ENCODE results near the gene LHPP.

The LHPP gene

DNA sequence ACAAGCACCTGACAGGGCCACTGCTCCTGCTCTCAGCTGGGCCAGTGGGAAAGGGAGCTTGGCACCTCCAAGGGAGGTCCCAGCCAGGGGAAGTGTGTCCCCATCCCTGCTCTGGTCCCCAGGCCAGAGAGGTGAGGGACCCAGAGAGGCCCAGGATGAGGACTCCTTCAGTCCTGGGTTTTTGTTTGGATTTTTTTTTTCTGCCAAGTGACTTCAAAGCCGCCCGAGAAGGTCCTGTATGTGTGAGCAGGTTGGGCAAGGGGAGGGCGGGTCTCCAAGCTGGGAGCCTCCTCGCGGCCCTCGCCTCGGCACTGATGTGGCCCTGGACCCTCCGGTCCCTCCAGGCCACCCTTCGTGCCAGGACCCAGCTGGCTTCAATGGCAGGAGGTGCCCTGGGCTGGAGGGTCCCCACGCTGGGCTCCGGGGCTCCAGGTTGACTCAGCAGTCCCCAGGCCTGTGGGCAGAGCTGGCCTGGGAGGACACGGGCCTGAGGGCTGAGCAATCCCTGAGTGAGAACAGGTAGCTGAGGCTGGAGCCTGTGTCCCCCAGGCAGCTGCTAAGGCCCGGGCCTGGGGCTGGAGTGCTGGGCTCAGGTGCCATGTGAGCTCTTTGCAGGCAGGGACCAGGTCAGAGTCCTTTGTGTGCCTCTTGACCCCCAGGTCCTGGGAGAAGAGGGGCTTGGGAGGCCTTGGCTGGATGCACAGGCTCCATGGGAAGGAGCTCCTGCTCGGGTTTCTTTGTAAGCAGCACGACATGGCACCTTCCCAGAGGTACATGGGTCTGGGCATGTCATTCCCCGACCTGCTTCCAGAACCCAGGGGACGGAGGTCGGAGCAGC, 142.0 kb downstream of the LHPP start:
- no peak for DNase-seq (ENCODE audit: low read depth)
- H3K4me3 ChIP-seq (ENCODE audit: control insufficient read depth, low read depth, low read length), result no peak overlapping the region
- TF ChIP-seq, protein P1, sequence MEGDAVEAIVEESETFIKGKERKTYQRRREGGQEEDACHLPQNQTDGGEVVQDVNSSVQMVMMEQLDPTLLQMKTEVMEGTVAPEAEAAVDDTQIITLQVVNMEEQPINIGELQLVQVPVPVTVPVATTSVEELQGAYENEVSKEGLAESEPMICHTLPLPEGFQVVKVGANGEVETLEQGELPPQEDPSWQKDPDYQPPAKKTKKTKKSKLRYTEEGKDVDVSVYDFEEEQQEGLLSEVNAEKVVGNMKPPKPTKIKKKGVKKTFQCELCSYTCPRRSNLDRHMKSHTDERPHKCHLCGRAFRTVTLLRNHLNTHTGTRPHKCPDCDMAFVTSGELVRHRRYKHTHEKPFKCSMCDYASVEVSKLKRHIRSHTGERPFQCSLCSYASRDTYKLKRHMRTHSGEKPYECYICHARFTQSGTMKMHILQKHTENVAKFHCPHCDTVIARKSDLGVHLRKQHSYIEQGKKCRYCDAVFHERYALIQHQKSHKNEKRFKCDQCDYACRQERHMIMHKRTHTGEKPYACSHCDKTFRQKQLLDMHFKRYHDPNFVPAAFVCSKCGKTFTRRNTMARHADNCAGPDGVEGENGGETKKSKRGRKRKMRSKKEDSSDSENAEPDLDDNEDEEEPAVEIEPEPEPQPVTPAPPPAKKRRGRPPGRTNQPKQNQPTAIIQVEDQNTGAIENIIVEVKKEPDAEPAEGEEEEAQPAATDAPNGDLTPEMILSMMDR (IDR thresholded peaks at IDR 0.05; ENCODE audit: control insufficient read depth, insufficient read depth, low read depth, low read length, missing control alignments), result no peak

- no peak for DNase-seq (ENCODE audit: low read depth)
- H3K4me3 ChIP-seq (ENCODE audit: control insufficient read depth, low read depth, low read length), result no peak overlapping the region
- TF ChIP-seq, protein P1 (IDR thresholded peaks at IDR 0.05; ENCODE audit: control insufficient read depth, insufficient read depth, low read depth, low read length, missing control alignments), result no peak
Measured at GRCh38 chr10:124604214-124605000, 142.8 kb downstream of the LHPP start.

GRCh38 chr10:124605001-124605370, 143.4 kb downstream of the LHPP start:
- H3K4me3 ChIP-seq (ENCODE audit: control insufficient read depth, low read depth, low read length), result no peak overlapping the region
- TF ChIP-seq, protein P1 (IDR thresholded peaks at IDR 0.05; ENCODE audit: control insufficient read depth, insufficient read depth, low read depth, low read length, missing control alignments), result no peak
- no peak for DNase-seq (ENCODE audit: low read depth)

DNA sequence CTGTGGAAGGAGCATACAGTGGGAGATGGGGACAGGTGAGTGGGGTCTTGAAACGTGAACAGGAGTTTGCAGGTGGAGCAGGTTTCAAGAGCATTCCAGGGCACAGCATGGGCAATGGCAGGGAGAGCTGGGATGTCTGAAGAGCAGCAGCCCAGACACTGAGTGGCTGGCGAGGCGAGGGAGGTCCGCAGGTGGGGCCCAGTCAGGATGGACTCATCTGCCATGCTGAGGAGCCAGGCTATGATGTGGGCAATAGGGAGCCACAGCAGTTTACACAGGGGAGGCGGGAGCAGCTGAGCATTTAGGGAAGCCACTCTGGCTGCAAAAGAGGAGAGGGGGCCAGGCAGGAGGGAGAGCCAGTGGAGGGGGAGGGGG, 143.8 kb downstream of the LHPP start:
- DNase-seq (ENCODE audit: low read depth), result no peak
- TF ChIP-seq, protein P1 (IDR thresholded peaks at IDR 0.05; ENCODE audit: control insufficient read depth, insufficient read depth, low read depth, low read length, missing control alignments), result no peak
- no peak overlapping the region for H3K4me3 ChIP-seq (ENCODE audit: control insufficient read depth, low read depth, low read length)

- H3K4me3 ChIP-seq (ENCODE audit: control insufficient read depth, low read depth, low read length), result no peak overlapping the region
- TF ChIP-seq, protein P1 (IDR thresholded peaks at IDR 0.05; ENCODE audit: control insufficient read depth, insufficient read depth, low read depth, low read length, missing control alignments), result no peak
- DNase-seq (ENCODE audit: low read depth), result no peak
Measured at GRCh38 chr10:124605856-124606812, 144.5 kb downstream of the LHPP start.

DNA sequence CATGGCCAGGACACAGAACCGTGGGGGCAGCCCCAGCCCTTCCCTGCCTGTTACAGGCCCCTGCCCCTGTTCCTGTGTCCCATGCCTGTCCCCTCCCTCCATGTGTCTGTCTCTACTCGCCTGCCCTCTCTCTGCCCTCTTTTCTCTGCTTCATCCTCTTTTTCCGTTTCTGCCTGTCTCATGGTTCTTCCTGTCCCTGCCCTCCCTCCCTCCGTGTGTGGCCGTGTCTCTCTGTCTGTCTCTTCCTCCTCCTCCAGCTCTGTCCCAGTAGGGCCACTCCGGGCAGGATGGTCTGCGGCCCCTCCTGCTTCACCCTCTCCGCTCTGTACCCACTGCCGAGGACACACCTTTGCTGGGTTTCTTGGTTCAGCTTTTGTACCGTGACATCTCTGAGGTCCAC, 145.2 kb downstream of the LHPP start:
- DNase-seq (ENCODE audit: low read depth), result no peak
- no peak overlapping the region for H3K4me3 ChIP-seq (ENCODE audit: control insufficient read depth, low read depth, low read length)
- TF ChIP-seq, protein P1 (IDR thresholded peaks at IDR 0.05; ENCODE audit: control insufficient read depth, insufficient read depth, low read depth, low read length, missing control alignments), result no peak

Data from AG09309 (cell line).